Hepatocyte (in vitro differentiated cells): ENCODE results near the gene RIPOR2. TPM values are rescaled to one million over a fixed set of nuclear protein-coding genes. Genes with fewer than 3 reads are reported as not detected.
"Not testable (repeated sequence)": the region's sequence is repeated elsewhere in the genome, so short reads cannot be mapped to it uniquely, and the experiment has no call there.

ENCODE experiments used
- DNase-seq: peaks from one replicate; pipeline ENCODE4 v3.0.0-alpha.2; 2016; ENCODE audit warnings: low spot score
- H2AFZ ChIP-seq: fragments of 200-600 bp; sonication (generic); 2 replicates; pipeline ENCODE4 v1.6.0; 2016; ENCODE audit warnings: antibody characterized with exemption, mild to moderate bottlenecking
- H3K27ac ChIP-seq: fragments of 200-600 bp; sonication (generic); 2 replicates; pipeline ENCODE4 v1.5.1; 2016; ENCODE audit warnings: mild to moderate bottlenecking
- H3K27me3 ChIP-seq: fragments of 200-600 bp; sonication (generic); 2 replicates; pipeline ENCODE4 v1.6.1; 2016
- H3K36me3 ChIP-seq: fragments of 200-600 bp; sonication (generic); replicated peaks from 2 replicates; pipeline ENCODE4 v1.5.1; 2016; ENCODE audit warnings: low read depth; ENCODE audit not compliant: insufficient read depth
- H3K4me1 ChIP-seq: fragments of 200-600 bp; sonication (generic); 2 replicates; pipeline ENCODE4 v1.5.1; 2016; ENCODE audit warnings: mild to moderate bottlenecking, moderate library complexity; ENCODE audit not compliant: insufficient read depth
- H3K4me2 ChIP-seq: fragments of 200-600 bp; sonication (generic); 2 replicates; pipeline ENCODE4 v1.6.0; 2016
- H3K4me3 ChIP-seq: fragments of 200-600 bp; sonication (generic); 2 replicates; pipeline ENCODE4 v1.5.1; 2016; ENCODE audit warnings: mild to moderate bottlenecking
- H3K79me2 ChIP-seq: fragments of 200-600 bp; sonication (generic); 2 replicates; pipeline ENCODE4 v1.6.0; 2017; ENCODE audit warnings: mild to moderate bottlenecking
- H3K9me2 ChIP-seq: fragments of 200-600 bp; sonication (generic); replicated peaks from 2 replicates; pipeline ENCODE4 v1.6.0; 2017; ENCODE audit warnings: mild to moderate bottlenecking; ENCODE audit not compliant: insufficient read depth
- H3K9me3 ChIP-seq: fragments of 200-600 bp; sonication (generic); 2 replicates; pipeline ENCODE4 v1.5.1; 2016; ENCODE audit warnings: low read depth, mild to moderate bottlenecking
- H4K20me1 ChIP-seq: fragments of 200-600 bp; sonication (generic); 2 replicates; pipeline ENCODE4 v1.6.0; 2016; ENCODE audit warnings: mild to moderate bottlenecking; ENCODE audit not compliant: insufficient read depth, poor library complexity, severe bottlenecking
- CTCF ChIP-seq: fragments of 200-600 bp; sonication (generic); IDR thresholded peaks from 2 replicates; pipeline ENCODE4 v1.5.1; 2016; ENCODE audit warnings: antibody characterized with exemption, mild to moderate bottlenecking; ENCODE audit not compliant: poor library complexity
- EZH2 ChIP-seq: fragments of 200-600 bp; sonication (generic); IDR thresholded peaks from 2 replicates; pipeline ENCODE4 v1.6.1; 2016; ENCODE audit warnings: antibody characterized with exemption, mild to moderate bottlenecking, borderline replicate concordance
- EZH2phosphoT487 ChIP-seq: fragments of 200-600 bp; sonication (generic); IDR thresholded peaks from one replicate; pipeline ENCODE4 v1.6.1; 2018; ENCODE audit warnings: antibody characterized with exemption, mild to moderate bottlenecking, low read depth, moderate library complexity; ENCODE audit not compliant: unreplicated experiment, severe bottlenecking
- WGBS: methylation state at CpG from one replicate; pipeline ENCODE4 v1.1.6; 2016; ENCODE audit warnings: low lambda C conversion rate; ENCODE audit errors: missing lambda C conversion rate; 5-methylcytosine and 5-hydroxymethylcytosine counted together
- polyA plus RNA-seq: library from polyadenylated mRNA; unstranded; fragments of >200 nt; fragmentation: Nextera tagmentation; extraction: Ambion mirVana; gene quantifications from 2 replicates; pipeline ENCODE4 v1.2.1, GENCODE V29; 2016
- total RNA-seq: library from RNA; depleted of rRNA; stranded (reverse); fragments of >200 nt; gene quantifications from 2 replicates; pipeline ENCODE4 v1.2.3, GENCODE V29; 2014

RIPOR2 gene
- total and polyA plus RNA-seq, 2 experiments from 2014 or later = 11.8 to 17.3 TPM

- Histone ChIP-seq H3K9me2 (no peaks in the 10 kb centered on the region), H3K27me3 (no peaks in the 10 kb centered on the region), H3K4me1 (no peaks in the 10 kb centered on the region), H3K4me3 (no peak overlapping the region), H4K20me1 (no peaks in the 10 kb centered on the region), H2AFZ (no peak overlapping the region), H3K9me3 (no peaks in the 10 kb centered on the region), H3K36me3 (no peaks in the 10 kb centered on the region), H3K79me2 (no peaks in the 10 kb centered on the region), H3K4me2 (no peak overlapping the region), H3K27ac (no peak overlapping the region)
- WGBS = 91% methylated on average over 5 of the region's 5 CpGs
- no peak for DNase-seq
- TF ChIP-seq CTCF (no peak), EZH2 (no peak), EZH2phosphoT487 (no peak)
Measured at GRCh38 chr6:24951811-24952299, 16.1 kb upstream of the RIPOR2 start.

GRCh38 chr6:24950218-24950941 is 14.6 kb upstream of the RIPOR2 start:
- Histone ChIP-seq H3K9me2 (no peaks in the 10 kb centered on the region), H3K36me3 (no peaks in the 10 kb centered on the region), H2AFZ (no peak overlapping the region), H3K79me2 (no peaks in the 10 kb centered on the region), H3K9me3 (peaks cover under 1% of the 10 kb centered on the region), H3K27ac (no peak overlapping the region), H3K4me2 (no peak overlapping the region), H4K20me1 (no peaks in the 10 kb centered on the region), H3K27me3 (no peaks in the 10 kb centered on the region), H3K4me3 (no peak overlapping the region), H3K4me1 (no peaks in the 10 kb centered on the region)
- TF ChIP-seq CTCF (no peak), EZH2 (no peak), EZH2phosphoT487 (no peak)
- 77% methylated on average over 3 of the region's 3 CpGs for WGBS
- DNase-seq = no peak

- Histone ChIP-seq H3K9me2 (no peaks in the 10 kb centered on the region), H2AFZ (no peak overlapping the region), H3K4me1 (no peaks in the 10 kb centered on the region), H4K20me1 (no peaks in the 10 kb centered on the region), H3K4me2 (no peak overlapping the region), H3K9me3 (peaks cover 4% of the 10 kb centered on the region), H3K27ac (no peak overlapping the region), H3K36me3 (no peaks in the 10 kb centered on the region), H3K27me3 (no peaks in the 10 kb centered on the region), H3K79me2 (no peaks in the 10 kb centered on the region), H3K4me3 (no peak overlapping the region)
- DNase-seq = no peak
- WGBS = 78% methylated on average over 8 of the region's 8 CpGs
- TF ChIP-seq EZH2phosphoT487 (no peak), EZH2 (no peak), CTCF (no peak)
Measured at GRCh38 chr6:24949020-24949569, 13.3 kb upstream of the RIPOR2 start.

- not testable (repeated sequence) for DNase-seq, H3K9me2 ChIP-seq, H3K27ac ChIP-seq, H3K9me3 ChIP-seq, H3K36me3 ChIP-seq, H3K4me2 ChIP-seq, H3K4me1 ChIP-seq, H2AFZ ChIP-seq, H4K20me1 ChIP-seq, H3K79me2 ChIP-seq, H3K4me3 ChIP-seq, H3K27me3 ChIP-seq
- WGBS = 95% methylated on average over 6 of the region's 7 CpGs
Measured at GRCh38 chr6:24948261-24948660, 12.5 kb upstream of the RIPOR2 start.
